T-cell (primary cell): ENCODE measurements around the gene ISOC2. TPM values are rescaled to one million over a fixed set of nuclear protein-coding genes. Genes with fewer than 3 reads are reported as not detected.
A peak's percentile ranks its signal among the peaks of the same experiment; 100 is the strongest.

Experiments
- ATAC-seq, 4 experiments: fragments of 200-7000 bp in 3 of 4; fragments of 150-1000 bp in 1 of 4; cut with Tn5 transposase; replicated peaks in 1 of 4; 1 replicate in 3 of 4; 2 replicates in 1 of 4; pipeline ENCODE4 v1.10.0; 2021; ENCODE audit warnings: moderate library complexity in 3 of 4, mild to moderate bottlenecking in 2 of 4, moderate number of reproducible peaks in 1 of 4
- CTCF ChIA-PET, 2 donors: fragments of 300-600 bp; sonication (Branson Sonifier 250); formaldehyde crosslinking; loops; one replicate each; lab custom pipeline; 2022; ENCODE audit warnings: antibody characterized with exemption in 2 of 2; lab: Charles Lee
- POLR2A ChIA-PET, 2 donors: fragments of 300-600 bp; sonication (Branson Sonifier 250); formaldehyde crosslinking; loops; one replicate each; lab custom pipeline; 2022; ENCODE audit warnings: antibody characterized with exemption in 2 of 2; lab: Charles Lee
- DNase-seq, 35 experiments: peaks; one replicate each; pipeline versions ENCODE4 v3.0.0 to v3.0.0-alpha.2; 2013 to 2023
- H3K27ac ChIP-seq: one replicate; pipeline ENCODE4 v1.5.1; 2013; ENCODE audit warnings: low read length
- H3K27me3 ChIP-seq, 2 experiments: replicated peaks in 1 of 2; 1 replicate in 1 of 2; 2 replicates in 1 of 2; pipeline versions ENCODE4 v1.6.1 to v1.7.0; 2013; ENCODE audit warnings: low read length in 1 of 2, mixed read lengths in 1 of 2; ENCODE audit not compliant: control insufficient read depth in 2 of 2, insufficient read depth in 2 of 2; ENCODE audit errors: extremely low read depth in 1 of 2
- H3K36me3 ChIP-seq, 2 donors: 1 replicate in 1 of 2; 2 replicates in 1 of 2; pipeline versions ENCODE4 v1.6.1 to v1.7.0; 2013; ENCODE audit warnings: low read length in 1 of 2; ENCODE audit not compliant: control insufficient read depth in 2 of 2, insufficient read depth in 1 of 2; ENCODE audit errors: extremely low read depth in 1 of 2
- H3K4me1 ChIP-seq, 2 experiments: 1 replicate in 1 of 2; 2 replicates in 1 of 2; pipeline versions ENCODE4 v1.6.1 to v1.7.0; 2013; ENCODE audit warnings: low read length in 2 of 2, mixed read lengths in 1 of 2; ENCODE audit not compliant: insufficient read depth in 2 of 2, control insufficient read depth in 1 of 2; ENCODE audit errors: extremely low read depth in 1 of 2
- H3K4me3 ChIP-seq, 2 donors: 1 replicate in 1 of 2; 2 replicates in 1 of 2; pipeline versions ENCODE4 v1.5.1 to v1.7.0; 2013; ENCODE audit warnings: mild to moderate bottlenecking in 2 of 2, low read length in 1 of 2, moderate library complexity in 1 of 2; ENCODE audit not compliant: control insufficient read depth in 1 of 2; ENCODE audit errors: extremely low read depth in 1 of 2
- H3K9me3 ChIP-seq: 2 replicates; pipeline ENCODE4 v1.7.0; 2013
- H3K27ac Mint-ChIP-seq, 2 donors: one replicate each; pipeline ENCODE4 v1.8.0; 2020 to 2021; ENCODE audit warnings: mild to moderate bottlenecking in 2 of 2, mixed read lengths in 2 of 2
- H3K27me3 Mint-ChIP-seq, 2 donors: one replicate each; pipeline ENCODE4 v1.8.0; 2021 to 2022; ENCODE audit warnings: mixed read lengths in 2 of 2
- H3K36me3 Mint-ChIP-seq: one replicate; pipeline ENCODE4 v1.8.0; 2021; ENCODE audit warnings: mixed read lengths
- H3K4me1 Mint-ChIP-seq, 3 donors: one replicate each; pipeline ENCODE4 v1.8.0; 2020 to 2022; ENCODE audit warnings: mixed read lengths in 3 of 3, mild to moderate bottlenecking in 1 of 3
- H3K4me3 Mint-ChIP-seq, 3 donors: one replicate each; pipeline ENCODE4 v1.8.0; 2020 to 2022; ENCODE audit warnings: mild to moderate bottlenecking in 3 of 3, mixed read lengths in 3 of 3, moderate library complexity in 3 of 3
- H3K9me3 Mint-ChIP-seq, 3 donors: one replicate each; pipeline ENCODE4 v1.8.0; 2020 to 2022; ENCODE audit warnings: mixed read lengths in 3 of 3
- WGBS: methylation state at CpG from one replicate; pipeline ENCODE4 v1.1.5; 2013; ENCODE audit warnings: missing lambda C conversion rate; ENCODE audit not compliant: insufficient coverage; 5-methylcytosine and 5-hydroxymethylcytosine counted together
- total RNA-seq, 35 experiments: library from RNA in 6 of 35; stranded (reverse) in 6 of 35; fragments of 120-200 nt in 1 of 35; gene quantifications; one replicate each; pipeline versions ENCODE4 v1.2.1 to v1.2.4 and lab custom pipeline; 2013 to 2026

ISOC2 gene
- total RNA-seq, 5 donors from 2014 or later (not counting 1 experiment from before 2014, with no cell fraction given) = 6.8 to 18.9 (median 14.7) TPM

- H3K27ac Mint-ChIP-seq = peak overlapping the region; percentile 25 to 70
- no peaks in the 10 kb centered on the region for H3K27me3 Mint-ChIP-seq
- Histone ChIP-seq H3K4me1 (peaks cover 6 to 32% of the 10 kb centered on the region in 2 experiments), H3K27me3 (no peaks in the 10 kb centered on the region), H3K36me3 (peaks cover 22 to 31% of the 10 kb centered on the region in 2 donors), H3K4me3 (peak overlapping the region; percentile 54 to 79), H3K27ac (peak overlapping the region; percentile 55), H3K9me3 (no peaks in the 10 kb centered on the region)
- WGBS = 0% methylated on average over 21 of the region's 35 CpGs
- H3K9me3 Mint-ChIP-seq = peaks cover 0 to 5% (median 3%) of the 10 kb centered on the region in 3 donors
- ATAC-seq (peak; percentile 0 to 4 (median 2)), DNase-seq (peak in 11 of 35 experiments; percentile 16 to 49 (median 26))
- peak overlapping the region; percentile 78 to 93 (median 93) for H3K4me3 Mint-ChIP-seq
- ChIA-PET POLR2A (interaction anchor here (0.5 to 1.5 kb wide), 7 partner anchors 14 to 153 kb away, joined by 3 to 11 read pairs (median 4); partner anchors contain the start of gene KMT5C (in 1 of the 2)), CTCF (interaction anchor here in 1 of 2 donors (0.7 kb wide), 1 partner anchor 34 kb away, joined by 3 read pairs; no protein-coding TSS in a partner anchor)
- H3K36me3 Mint-ChIP-seq = peaks cover 29% of the 10 kb centered on the region
- peaks cover 24 to 32% (median 29%) of the 10 kb centered on the region in 3 donors for H3K4me1 Mint-ChIP-seq
These were observed 54.5 kb downstream of the ISOC2 start for GRCh38 chr19:55406826-55407549.

DNA sequence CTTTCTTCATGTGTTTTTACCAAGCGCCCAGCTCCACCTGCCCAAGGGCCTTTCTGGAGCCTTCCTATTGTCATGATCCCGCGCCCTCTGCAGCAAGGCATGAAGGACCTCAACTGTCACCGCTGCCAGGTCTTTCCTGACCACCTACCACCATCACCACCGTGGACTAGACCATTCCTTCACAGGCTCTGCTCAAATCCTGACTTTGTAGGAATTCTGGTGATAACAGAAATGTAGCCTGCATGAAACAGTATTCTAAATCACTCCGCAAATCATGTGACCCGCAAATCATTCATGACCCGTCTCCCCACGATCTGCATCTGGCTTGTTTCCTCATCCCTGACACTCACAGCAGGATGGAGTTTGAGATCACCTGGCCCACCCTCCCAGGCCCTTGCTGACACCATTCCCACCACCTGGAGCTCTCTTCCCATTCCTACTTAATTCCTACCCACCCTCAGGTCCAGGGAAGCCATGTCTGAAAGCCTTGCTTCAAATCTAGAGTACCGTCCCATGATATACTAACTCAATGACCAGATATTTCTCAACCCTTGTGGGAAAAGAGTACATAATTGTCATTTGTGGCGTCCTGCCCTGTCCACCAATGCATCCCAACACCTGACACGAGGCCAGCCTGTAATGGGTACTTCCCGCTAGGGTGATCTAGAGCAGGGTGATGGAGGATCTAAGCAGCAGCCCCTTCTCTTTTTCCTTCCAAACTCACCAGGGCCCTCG, 55.2 kb downstream of the ISOC2 start:
- Histone ChIP-seq H3K27ac (no peak overlapping the region), H3K36me3 (peaks cover 22 to 35% of the 10 kb centered on the region in 2 donors), H3K27me3 (no peaks in the 10 kb centered on the region), H3K4me1 (peaks cover 6 to 32% of the 10 kb centered on the region in 2 experiments), H3K4me3 (peak overlapping the region; percentile 54 to 79), H3K9me3 (no peaks in the 10 kb centered on the region)
- DNase-seq (no peak), ATAC-seq (no peak)
- H3K4me3 Mint-ChIP-seq = peak overlapping the region; percentile 78 to 93 (median 93)
- peak overlapping the region; percentile 25 to 70 for H3K27ac Mint-ChIP-seq
- H3K36me3 Mint-ChIP-seq = peaks cover 32% of the 10 kb centered on the region
- WGBS = 82% methylated on average over 7 of the region's 14 CpGs
- H3K9me3 Mint-ChIP-seq = peaks cover 0 to 5% (median 3%) of the 10 kb centered on the region in 3 donors
- ChIA-PET CTCF (interaction anchor here (0.6 to 0.7 kb wide), 2 partner anchors 10 to 33 kb away, joined by 3 to 6 read pairs; no protein-coding TSS in a partner anchor), POLR2A (interaction anchor here (0.5 to 0.8 kb wide), 3 partner anchors 15 to 56 kb away, joined by 3 read pairs; no protein-coding TSS in a partner anchor)
- H3K4me1 Mint-ChIP-seq = peaks cover 24 to 32% (median 29%) of the 10 kb centered on the region in 3 donors
- no peaks in the 10 kb centered on the region for H3K27me3 Mint-ChIP-seq

- ChIA-PET CTCF (interaction anchor here in 1 of 2 donors (0.6 kb wide), 1 partner anchor 11 kb away, joined by 6 read pairs; no protein-coding TSS in a partner anchor), POLR2A (interaction anchor here in 1 of 2 donors (0.8 kb wide), 1 partner anchor 18 kb away, joined by 3 read pairs; no protein-coding TSS in a partner anchor)
- no peaks in the 10 kb centered on the region for H3K9me3 ChIP-seq
- Mint-ChIP-seq H3K27me3 (no peaks in the 10 kb centered on the region), H3K9me3 (peaks cover 0 to 5% (median 3%) of the 10 kb centered on the region in 3 donors), H3K4me3 (peak overlapping the region; percentile 78 to 93 (median 93)), H3K27ac (peak overlapping the region in 1 of 2 donors; percentile 23), H3K36me3 (peaks cover 35% of the 10 kb centered on the region), H3K4me1 (peaks cover 24 to 32% (median 29%) of the 10 kb centered on the region in 3 donors)
- H3K4me1 ChIP-seq = peaks cover 6 to 32% of the 10 kb centered on the region in 2 experiments
- H3K36me3 ChIP-seq = peaks cover 22 to 39% of the 10 kb centered on the region in 2 donors
- no peak overlapping the region for H3K27ac ChIP-seq
- no peak overlapping the region for H3K4me3 ChIP-seq
- ATAC-seq (no peak), DNase-seq (no peak)
- no peaks in the 10 kb centered on the region for H3K27me3 ChIP-seq
- WGBS = 79% methylated on average over 5 of the region's 5 CpGs
These were observed 55.8 kb downstream of the ISOC2 start for GRCh38 chr19:55405638-55406037.

Other genes starting within 250 kb of the ISOC2 start
- gene TMEM86B, start 232.9 kb downstream of the ISOC2 start, total RNA-seq = 10 to 100 TPM; 10.6 to 22.4 (median 18.2) TPM
- gene PPP6R1, start 202.6 kb downstream of the ISOC2 start, total RNA-seq = 100 to 1,000 TPM; 173 to 208 (median 194) TPM
- 10 to 100 TPM; 16.8 to 27.6 (median 24.7) TPM for gene HSPBP1, start 181.5 kb downstream of the ISOC2 start, total RNA-seq
- 1 to 10 TPM; 2.9 to 5.8 (median 3.9) TPM for gene BRSK1, start 177.6 kb downstream of the ISOC2 start, total RNA-seq
- under 1 TPM in 1 of 5 donors, not detected in 4; 0.47 TPM for gene TMEM150B, start 136.3 kb downstream of the ISOC2 start, total RNA-seq
- 10 to 100 TPM; 24.4 to 71.8 (median 30.7) TPM for gene KMT5C, start 121.8 kb downstream of the ISOC2 start, total RNA-seq
- under 1 TPM in 2 of 5 donors, not detected in 3; 0.12 to 0.51 TPM for gene COX6B2, start 106.9 kb downstream of the ISOC2 start, total RNA-seq
- not detected for gene GARIN5B, start 98.4 kb downstream of the ISOC2 start, total RNA-seq
- gene IL11, start 91.2 kb downstream of the ISOC2 start, total RNA-seq = under 1 TPM in 2 of 5 donors, not detected in 3; 0.53 to 0.96 TPM
- gene TMEM190, start 84.8 kb downstream of the ISOC2 start, total RNA-seq = not detected
- gene TMEM238, start 77.3 kb downstream of the ISOC2 start, total RNA-seq = 10 to 100 TPM; 10.8 to 23.2 (median 20.0) TPM
- gene RPL28, start 75.7 kb downstream of the ISOC2 start, total RNA-seq = 1,000 to 10,000 TPM; 3,465 to 4,436 (median 4,286) TPM
- gene UBE2S, start 53.9 kb downstream of the ISOC2 start, total RNA-seq = 10 to 100 TPM; 27.5 to 75.2 (median 35.1) TPM
- not detected for gene SHISA7, start 18.3 kb downstream of the ISOC2 start, total RNA-seq
- not detected for gene C19orf85, start 3.1 kb upstream of the ISOC2 start, total RNA-seq
- 10 to 100 TPM; 14.2 to 24.1 (median 16.2) TPM for gene ZNF628, start 15.0 kb upstream of the ISOC2 start, total RNA-seq
- gene NAT14, start 23.5 kb upstream of the ISOC2 start, total RNA-seq = 10 to 100 TPM in 1 of 5 donors, 1 to 10 TPM in 4; 6.3 to 10.4 (median 8.1) TPM
- gene SSC5D, start 26.8 kb upstream of the ISOC2 start, total RNA-seq = 1 to 10 TPM in 2 of 5 donors, under 1 TPM in 3; 0.38 to 1.3 (median 0.66) TPM
- not detected for gene SBK2, start 75.5 kb upstream of the ISOC2 start, total RNA-seq
- not detected for gene SBK3, start 83.9 kb upstream of the ISOC2 start, total RNA-seq
- gene ZNF579, start 119.2 kb upstream of the ISOC2 start, total RNA-seq = 10 to 100 TPM in 3 of 5 donors, 1 to 10 TPM in 2; 5.4 to 13.3 (median 10.0) TPM
- gene FIZ1, start 137.9 kb upstream of the ISOC2 start, total RNA-seq = 10 to 100 TPM in 4 of 5 donors, 1 to 10 TPM in 1; 9.8 to 27.7 (median 19.0) TPM
- gene ZNF524, start 138.6 kb upstream of the ISOC2 start, total RNA-seq = 10 to 100 TPM; 14.9 to 42.2 (median 33.4) TPM
- gene ZNF865, start 144.0 kb upstream of the ISOC2 start, total RNA-seq = 10 to 100 TPM; 16.3 to 29.4 (median 27.3) TPM
- 10 to 100 TPM in 2 of 5 donors, 1 to 10 TPM in 3; 7.2 to 13.3 (median 8.2) TPM for gene ZNF784, start 162.9 kb upstream of the ISOC2 start, total RNA-seq
- gene ZNF580, start 179.4 kb upstream of the ISOC2 start, total RNA-seq = 100 to 1,000 TPM in 2 of 5 donors, 10 to 100 TPM in 3; 44.6 to 116 (median 94.2) TPM
- gene ZNF581, start 182.0 kb upstream of the ISOC2 start, total RNA-seq = 10 to 100 TPM; 26.4 to 38.7 (median 31.9) TPM
- 1 to 10 TPM; 1.7 to 4.7 (median 3.8) TPM for gene CCDC106, start 186.6 kb upstream of the ISOC2 start, total RNA-seq
- gene U2AF2, start 193.4 kb upstream of the ISOC2 start, total RNA-seq = 100 to 1,000 TPM; 254 to 310 (median 303) TPM
- 10 to 100 TPM; 32.6 to 75.2 (median 60.6) TPM for gene EPN1, start 213.6 kb upstream of the ISOC2 start, total RNA-seq